ENCODE results near the gene MTERF4.

DNA sequence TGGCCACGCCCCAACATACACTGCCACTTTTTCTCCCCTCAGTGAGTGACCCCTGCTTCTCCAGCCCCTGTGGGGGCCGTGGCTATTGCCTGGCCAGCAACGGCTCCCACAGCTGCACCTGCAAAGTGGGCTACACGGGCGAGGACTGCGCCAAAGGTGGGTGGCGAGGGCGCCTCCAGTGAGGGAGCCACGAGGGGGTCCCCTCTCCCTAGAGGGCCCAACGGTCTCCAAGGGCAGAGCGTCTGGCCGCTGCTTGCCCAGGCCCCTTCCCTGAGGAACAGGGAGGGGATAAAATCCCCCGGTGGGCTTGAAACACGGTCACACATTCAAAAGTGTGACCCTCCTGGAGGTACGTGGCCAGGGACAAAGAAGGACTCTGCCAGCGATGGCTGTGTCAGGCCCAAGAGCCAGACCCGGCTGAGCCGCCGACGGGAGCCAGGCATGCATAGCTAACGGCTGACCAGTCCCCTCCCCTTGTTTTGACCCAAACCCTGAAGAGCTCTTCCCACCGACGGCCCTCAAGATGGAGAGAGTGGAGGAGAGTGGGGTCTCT lies 37.2 kb downstream of the MTERF4 start:
- TF ChIP-seq TARDBP (IDR thresholded peaks at IDR 0.05; ENCODE audit: borderline replicate concordance) (no peak), JUNB (IDR thresholded peaks at IDR 0.05) (no peak), EZH2 (IDR thresholded peaks at IDR 0.05; ENCODE audit: borderline replicate concordance, control insufficient read depth, low read depth, low read length) (no peak), DPF2 (IDR thresholded peaks at IDR 0.05) (no peak), TAF1 (IDR thresholded peaks at IDR 0.05; ENCODE audit: borderline replicate concordance, low read depth, low read length) (no peak), ZZZ3 (IDR thresholded peaks at IDR 0.05; ENCODE audit: control insufficient read depth, insufficient read length, low read depth) (no peak), YY1 (IDR thresholded peaks at IDR 0.05; ENCODE audit: low read depth, low read length) (no peak)
- TF ChIP-seq, protein P1, sequence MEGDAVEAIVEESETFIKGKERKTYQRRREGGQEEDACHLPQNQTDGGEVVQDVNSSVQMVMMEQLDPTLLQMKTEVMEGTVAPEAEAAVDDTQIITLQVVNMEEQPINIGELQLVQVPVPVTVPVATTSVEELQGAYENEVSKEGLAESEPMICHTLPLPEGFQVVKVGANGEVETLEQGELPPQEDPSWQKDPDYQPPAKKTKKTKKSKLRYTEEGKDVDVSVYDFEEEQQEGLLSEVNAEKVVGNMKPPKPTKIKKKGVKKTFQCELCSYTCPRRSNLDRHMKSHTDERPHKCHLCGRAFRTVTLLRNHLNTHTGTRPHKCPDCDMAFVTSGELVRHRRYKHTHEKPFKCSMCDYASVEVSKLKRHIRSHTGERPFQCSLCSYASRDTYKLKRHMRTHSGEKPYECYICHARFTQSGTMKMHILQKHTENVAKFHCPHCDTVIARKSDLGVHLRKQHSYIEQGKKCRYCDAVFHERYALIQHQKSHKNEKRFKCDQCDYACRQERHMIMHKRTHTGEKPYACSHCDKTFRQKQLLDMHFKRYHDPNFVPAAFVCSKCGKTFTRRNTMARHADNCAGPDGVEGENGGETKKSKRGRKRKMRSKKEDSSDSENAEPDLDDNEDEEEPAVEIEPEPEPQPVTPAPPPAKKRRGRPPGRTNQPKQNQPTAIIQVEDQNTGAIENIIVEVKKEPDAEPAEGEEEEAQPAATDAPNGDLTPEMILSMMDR (IDR thresholded peaks at IDR 0.05 in 2 of 3, conservative IDR thresholded peaks at IDR 0.05 in 1 of 3; ENCODE audit: control insufficient read depth in 2 of 3, extremely low read depth in 1 of 3, insufficient read depth in 1 of 3, low read depth in 3 of 3, low read length in 3 of 3), result no peak
